ENCODE data around the gene POU2AF2. TPM values are rescaled to one million over a fixed set of nuclear protein-coding genes. Genes with fewer than 3 reads are reported as not detected.

The POU2AF2 gene
- polyA plus RNA-seq, 2 of the 4 experiments (the other 2 are of a cell fraction) = not detected

- FAIRE-seq (no peak), DNase-seq (ENCODE audit: low read depth in 1 of 2, low spot score in 1 of 2) (no peak), ATAC-seq (no peak)
- 73% methylated on average over 5 of the region's 5 CpGs for WGBS (ENCODE audit: missing lambda C conversion rate)
- POLR2A ChIA-PET = no interaction called here
- TF ChIP-seq NR3C1 (IDR thresholded peaks at IDR 0.05) (no peak), CBX8 (IDR thresholded peaks at IDR 0.05) (no peak)
- CTCF ChIA-PET = no interaction called here
- Histone ChIP-seq H3K9me3 (no peaks in the 10 kb centered on the region), H3K4me2 (no peak overlapping the region), H3K27ac (no peak overlapping the region), H3K4me1 (peaks cover 19% of the 10 kb centered on the region; the same call in 2 of the 3 replicates), H3K4me3 (no peak overlapping the region)
Measured at GRCh38 chr11:111325259-111325658, 79.7 kb downstream of the POU2AF2 start.

- TF ChIP-seq PHF8 (IDR thresholded peaks at IDR 0.05; ENCODE audit: borderline replicate concordance, low read depth) = no peak
- no peak for TF ChIP-seq EHMT2 (IDR thresholded peaks at IDR 0.05; ENCODE audit: low read depth)
- no peak for TF ChIP-seq HDAC2 (IDR thresholded peaks at IDR 0.05)
- no peak for TF ChIP-seq CHD4 (IDR thresholded peaks at IDR 0.05; ENCODE audit: borderline replicate concordance)
- TF ChIP-seq ATOH8 (CRISPR knock-in tag; IDR thresholded peaks at IDR 0.05; ENCODE audit: low read depth) = no peak
- no peak for TF ChIP-seq HOXB5 (CRISPR knock-in tag; IDR thresholded peaks at IDR 0.05)
- no peak for TF ChIP-seq CHD2 (IDR thresholded peaks at IDR 0.05; ENCODE audit: low read length, partially characterized antibody)
- TF ChIP-seq POLR2A (IDR thresholded peaks at IDR 0.05; ENCODE audit: low read length) = no peak
- TF ChIP-seq TFCP2L1 (CRISPR knock-in tag; IDR thresholded peaks at IDR 0.05) = no peak
- TF ChIP-seq RFX5 (IDR thresholded peaks at IDR 0.05) = no peak
- no peak for TF ChIP-seq REST (IDR thresholded peaks at IDR 0.05)
- no peak for TF ChIP-seq ELK1 (IDR thresholded peaks at IDR 0.05; ENCODE audit: low read depth, low read length)
- no peak for TF ChIP-seq SMC3 (IDR thresholded peaks at IDR 0.05)
- TF ChIP-seq EHF (CRISPR knock-in tag; IDR thresholded peaks at IDR 0.05) = no peak
- TF ChIP-seq GATA3 (IDR thresholded peaks at IDR 0.05; ENCODE audit: borderline replicate concordance) = no peak
- no peak for TF ChIP-seq CBX8 (IDR thresholded peaks at IDR 0.05)
- no peak for TF ChIP-seq CBX2 (IDR thresholded peaks at IDR 0.05; ENCODE audit: borderline replicate concordance, low read depth)
- no peak for TF ChIP-seq RNF2 (IDR thresholded peaks at IDR 0.05; ENCODE audit: borderline replicate concordance, low read depth)
- ChIA-PET POLR2A (no interaction called here), CTCF (interaction anchor here (0.6 to 0.9 kb wide), 2 partner anchors 9 to 18 kb away, joined by 3 to 5 read pairs; no protein-coding TSS in a partner anchor)
- FAIRE-seq (no peak), ATAC-seq (no peak), DNase-seq (ENCODE audit: low read depth in 1 of 2, low spot score in 1 of 2) (no peak)
- Histone ChIP-seq H3K4me3 (no peak overlapping the region), H3K4me1 (peaks cover 8% of the 10 kb centered on the region; the same call in 2 of the 3 replicates), H3K4me2 (no peak overlapping the region), H3K27ac (no peak overlapping the region), H3K9me3 (no peaks in the 10 kb centered on the region)
- WGBS (ENCODE audit: missing lambda C conversion rate) = 39% methylated on average over 4 of the region's 4 CpGs
Measured at GRCh38 chr11:111326824-111327223, 81.3 kb downstream of the POU2AF2 start.
